Spleen (tissue), 11 donors: Measurements from ENCODE around the gene RNF224. TPM values are rescaled to one million over a fixed set of nuclear protein-coding genes. Genes with fewer than 3 reads are reported as not detected.
"Not testable (repeated sequence)": the region's sequence is repeated elsewhere in the genome, so short reads cannot be mapped to it uniquely, and the experiment has no call there.

Experiments
- DNase-seq: peaks from one replicate; pipeline ENCODE4 v3.0.0-alpha.2; 2020
- H3K27ac ChIP-seq, 8 donors: fragments of 200-600 bp; sonication (generic) in 7 of 8; 1 replicate in 4 of 8; 2 replicates in 4 of 8; pipeline versions ENCODE4 v1.5.0 to v1.8.0; 2016 to 2021; ENCODE audit warnings: inconsistent platforms in 4 of 8, mild to moderate bottlenecking in 4 of 8, moderate library complexity in 1 of 8
- H3K27me3 ChIP-seq, 7 donors: fragments of 200-600 bp; sonication (generic) in 6 of 7; replicated peaks in 1 of 7; 1 replicate in 4 of 7; 2 replicates in 3 of 7; pipeline versions ENCODE4 v1.5.0 to v1.8.0; 2016 to 2021; ENCODE audit warnings: inconsistent platforms in 3 of 7, mild to moderate bottlenecking in 1 of 7
- H3K36me3 ChIP-seq, 6 donors: fragments of 200-600 bp; sonication (generic) in 5 of 6; 1 replicate in 4 of 6; 2 replicates in 2 of 6; pipeline versions ENCODE4 v1.5.0 to v1.8.0; 2016 to 2021; ENCODE audit warnings: inconsistent platforms in 2 of 6
- H3K4me1 ChIP-seq, 6 donors: fragments of 200-600 bp; sonication (generic) in 5 of 6; 1 replicate in 3 of 6; 2 replicates in 3 of 6; pipeline versions ENCODE4 v1.5.0 to v1.8.0; 2016 to 2021; ENCODE audit warnings: inconsistent platforms in 3 of 6
- H3K4me3 ChIP-seq, 8 donors: fragments of 200-600 bp; sonication (generic) in 7 of 8; 1 replicate in 4 of 8; 2 replicates in 4 of 8; pipeline versions ENCODE4 v1.5.0 to v1.8.0; 2016 to 2021; ENCODE audit warnings: inconsistent platforms in 4 of 8, mild to moderate bottlenecking in 4 of 8, moderate library complexity in 2 of 8
- H3K9me3 ChIP-seq, 8 donors: fragments of 200-600 bp; sonication (generic) in 7 of 8; 1 replicate in 4 of 8; 2 replicates in 4 of 8; pipeline versions ENCODE4 v1.5.0 to v1.8.0; 2016 to 2021; ENCODE audit warnings: inconsistent platforms in 4 of 8
- POLR2A ChIP-seq, 3 donors: fragments of 450-650 bp; IDR thresholded peaks; one replicate each; pipeline ENCODE4 v1.5.1; 2017; ENCODE audit warnings: antibody characterized with exemption in 3 of 3, mild to moderate bottlenecking in 1 of 3
- POLR2AphosphoS5 ChIP-seq, 3 donors: sonication (generic); formaldehyde crosslinking; IDR thresholded peaks; one replicate each; pipeline ENCODE4 v1.5.1; 2017; ENCODE audit warnings: antibody characterized with exemption in 3 of 3
- WGBS, 5 donors: extraction: QIAGEN DNeasy Blood & Tissue Kit in 3 of 5; methylation state at CpG; one replicate each; pipeline versions ENCODE4 v1.1.5 to v1.1.7; 2013 to 2018; 5-methylcytosine and 5-hydroxymethylcytosine counted together
- intact Hi-C: fragments of 100-400 bp; cut with DNase I; formaldehyde crosslinking; loops from one replicate; pipeline ENCODE4 v1.15.0; 2023; ENCODE audit warnings: low total_unique reads
- polyA plus RNA-seq, 3 donors: library from polyadenylated mRNA; stranded (reverse); fragments of 200-250 nt; gene quantifications; one replicate each; pipeline ENCODE4 v1.2.1, GENCODE V29; 2013
- total RNA-seq, 7 donors: library from RNA; depleted of rRNA in 3 of 7; stranded (reverse); fragments of >200 nt in 3 of 7; fragmentation: NEBNext Ultra II Directional in 4 of 7; extraction: Animal tissue kit (Norgen Biotek cat#: 25700) in 4 of 7; gene quantifications; one replicate each; pipeline versions ENCODE4 v1.1.0 to v1.2.1, GENCODE V29; 2016 to 2021
- TF ChIP-seq, protein P1 (sequence below), 11 experiments: fragments of 200-600 bp in 7 of 11; fragments of 450-650 bp in 4 of 11; sonication (generic) in 4 of 11; IDR thresholded peaks in 8 of 11; conservative IDR thresholded peaks in 3 of 11; 1 replicate in 7 of 11; 2 replicates in 4 of 11; pipeline versions ENCODE4 v1.4.0 to v1.8.0; 2016 to 2021; ENCODE audit warnings: antibody characterized with exemption in 11 of 11, inconsistent platforms in 4 of 11, mild to moderate bottlenecking in 1 of 11
- donor health status: healthy with polysubstance abuse.
- donor health status: DM: no; HTN: no; CAD: no; lungs with moderate emphysema.
- donor health status: DM: no; HTN: no; CAD: no.
- donor health status: Bipolar disorder and iron deficiency.
- donor health status: healthy.
- donor health status: DM: no; HTN: no; CAD: no.
- donor health status: DM: yes; HTN: yes; CAD: no.

The RNF224 gene
- total and polyA plus RNA-seq, 10 donors = not detected

DNA sequence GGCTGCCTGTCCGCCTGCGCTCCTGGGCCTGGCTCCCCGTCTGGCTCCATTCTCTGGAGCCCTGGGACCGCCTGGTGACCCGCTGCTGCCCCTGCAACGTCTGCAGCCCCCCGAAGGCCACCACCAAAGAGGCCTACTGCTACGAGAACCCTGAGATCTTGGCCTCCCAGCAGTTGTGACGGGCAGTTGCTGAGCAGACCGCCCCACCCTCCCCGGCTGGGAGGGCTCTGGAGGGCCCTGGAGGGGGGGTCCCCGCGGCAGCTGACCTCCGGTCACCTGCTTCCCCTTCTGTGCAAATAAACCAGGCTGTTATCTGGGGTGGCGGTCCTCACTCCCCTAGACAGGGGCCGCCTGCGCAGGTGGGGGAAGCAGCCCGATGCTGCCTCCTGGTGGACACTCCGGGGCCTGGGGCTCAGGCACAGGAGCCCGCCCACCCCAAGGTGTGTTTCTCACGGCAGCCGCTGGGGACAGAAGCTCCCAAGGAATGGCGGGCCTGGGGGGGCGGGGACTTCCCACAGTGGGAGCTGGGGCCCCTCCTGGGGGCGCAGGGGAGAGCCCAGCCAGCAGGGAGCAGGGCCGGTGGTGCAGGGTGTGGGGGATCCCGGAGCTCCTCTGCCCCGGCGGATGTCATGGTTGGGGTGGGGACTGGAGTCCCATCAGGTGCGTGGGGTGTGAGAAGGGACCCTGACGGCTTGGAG, 9.1 kb downstream of the RNF224 start:
- H3K4me3 ChIP-seq = peak overlapping the region in 4 of 8 donors; percentile 7 to 55 (median 17)
- intact Hi-C loops = no loop called here
- H3K9me3 ChIP-seq = no peaks in the 10 kb centered on the region

DNA sequence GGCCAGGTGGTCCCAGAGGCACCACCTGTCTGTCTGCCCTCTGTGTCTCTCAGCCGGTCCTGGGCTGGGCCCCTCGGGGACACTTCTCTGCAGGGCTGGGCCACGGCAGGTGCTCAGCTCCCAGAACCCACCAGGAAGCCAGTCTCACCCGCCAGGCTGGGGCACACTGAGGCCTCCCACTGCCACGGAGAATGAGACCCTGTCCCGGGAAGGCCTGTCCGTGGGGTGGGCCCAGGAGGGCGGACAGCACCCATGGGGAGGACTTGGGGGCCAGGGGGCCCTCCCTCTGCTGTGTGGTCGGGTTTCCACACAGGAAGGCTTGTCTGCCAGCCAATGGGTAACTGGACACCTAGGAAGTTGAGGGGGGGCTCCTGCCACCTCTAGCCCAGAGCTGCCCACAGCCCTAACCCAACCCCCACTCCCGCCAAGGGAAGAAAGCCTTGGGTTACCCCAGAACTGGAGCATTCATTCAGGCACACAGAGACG, 9.7 kb downstream of the RNF224 start:
- Histone ChIP-seq H3K9me3 (no peaks in the 10 kb centered on the region), H3K27ac (peak overlapping the region in 3 of 8 donors; percentile 49 to 75 (median 58)), H3K36me3 (peaks cover 0 to 3% (median under 1%) of the 10 kb centered on the region in 6 donors), H3K4me1 (peaks cover 20 to 71% (median 59%) of the 10 kb centered on the region in 6 donors), H3K4me3 (peak overlapping the region in 4 of 8 donors; percentile 7 to 55 (median 17)), H3K27me3 (peaks cover 0 to 40% (median 20%) of the 10 kb centered on the region in 7 donors)
- intact Hi-C loops = no loop called here
- TF ChIP-seq, protein P1, sequence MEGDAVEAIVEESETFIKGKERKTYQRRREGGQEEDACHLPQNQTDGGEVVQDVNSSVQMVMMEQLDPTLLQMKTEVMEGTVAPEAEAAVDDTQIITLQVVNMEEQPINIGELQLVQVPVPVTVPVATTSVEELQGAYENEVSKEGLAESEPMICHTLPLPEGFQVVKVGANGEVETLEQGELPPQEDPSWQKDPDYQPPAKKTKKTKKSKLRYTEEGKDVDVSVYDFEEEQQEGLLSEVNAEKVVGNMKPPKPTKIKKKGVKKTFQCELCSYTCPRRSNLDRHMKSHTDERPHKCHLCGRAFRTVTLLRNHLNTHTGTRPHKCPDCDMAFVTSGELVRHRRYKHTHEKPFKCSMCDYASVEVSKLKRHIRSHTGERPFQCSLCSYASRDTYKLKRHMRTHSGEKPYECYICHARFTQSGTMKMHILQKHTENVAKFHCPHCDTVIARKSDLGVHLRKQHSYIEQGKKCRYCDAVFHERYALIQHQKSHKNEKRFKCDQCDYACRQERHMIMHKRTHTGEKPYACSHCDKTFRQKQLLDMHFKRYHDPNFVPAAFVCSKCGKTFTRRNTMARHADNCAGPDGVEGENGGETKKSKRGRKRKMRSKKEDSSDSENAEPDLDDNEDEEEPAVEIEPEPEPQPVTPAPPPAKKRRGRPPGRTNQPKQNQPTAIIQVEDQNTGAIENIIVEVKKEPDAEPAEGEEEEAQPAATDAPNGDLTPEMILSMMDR (IDR thresholded peaks at IDR 0.05 in 8 of 11, conservative IDR thresholded peaks at IDR 0.05 in 3 of 11) = no peak
- TF ChIP-seq POLR2AphosphoS5 (IDR thresholded peaks at IDR 0.05) = no peak
- TF ChIP-seq POLR2A (IDR thresholded peaks at IDR 0.05) = no peak
- WGBS, 5 donors = 24 to 40% (median 37%) methylated on average over 2 to 11 of the region's 11 CpGs
- no peak for DNase-seq

More for the DNA sequence above, 9.1 kb downstream of the RNF224 start:
- peaks cover 18 to 67% (median 56%) of the 10 kb centered on the region in 6 donors for H3K4me1 ChIP-seq
- DNase-seq = peak; percentile 97
- TF ChIP-seq POLR2AphosphoS5 (IDR thresholded peaks at IDR 0.05) (peak; percentile 48 to 80 (median 67)), POLR2A (IDR thresholded peaks at IDR 0.05) (no peak)
- TF ChIP-seq, protein P1 (IDR thresholded peaks at IDR 0.05 in 8 of 11, conservative IDR thresholded peaks at IDR 0.05 in 3 of 11) = peak; percentile 98 to 100 (median 100)
- H3K27ac ChIP-seq = peak overlapping the region in 3 of 8 donors; percentile 49 to 75 (median 58)
- H3K27me3 ChIP-seq = peaks cover 0 to 46% (median 23%) of the 10 kb centered on the region in 7 donors
- 8 to 13% (median 9%) methylated on average over 10 to 31 of the region's 31 CpGs for WGBS, 5 donors
- no peaks in the 10 kb centered on the region for H3K36me3 ChIP-seq

DNA sequence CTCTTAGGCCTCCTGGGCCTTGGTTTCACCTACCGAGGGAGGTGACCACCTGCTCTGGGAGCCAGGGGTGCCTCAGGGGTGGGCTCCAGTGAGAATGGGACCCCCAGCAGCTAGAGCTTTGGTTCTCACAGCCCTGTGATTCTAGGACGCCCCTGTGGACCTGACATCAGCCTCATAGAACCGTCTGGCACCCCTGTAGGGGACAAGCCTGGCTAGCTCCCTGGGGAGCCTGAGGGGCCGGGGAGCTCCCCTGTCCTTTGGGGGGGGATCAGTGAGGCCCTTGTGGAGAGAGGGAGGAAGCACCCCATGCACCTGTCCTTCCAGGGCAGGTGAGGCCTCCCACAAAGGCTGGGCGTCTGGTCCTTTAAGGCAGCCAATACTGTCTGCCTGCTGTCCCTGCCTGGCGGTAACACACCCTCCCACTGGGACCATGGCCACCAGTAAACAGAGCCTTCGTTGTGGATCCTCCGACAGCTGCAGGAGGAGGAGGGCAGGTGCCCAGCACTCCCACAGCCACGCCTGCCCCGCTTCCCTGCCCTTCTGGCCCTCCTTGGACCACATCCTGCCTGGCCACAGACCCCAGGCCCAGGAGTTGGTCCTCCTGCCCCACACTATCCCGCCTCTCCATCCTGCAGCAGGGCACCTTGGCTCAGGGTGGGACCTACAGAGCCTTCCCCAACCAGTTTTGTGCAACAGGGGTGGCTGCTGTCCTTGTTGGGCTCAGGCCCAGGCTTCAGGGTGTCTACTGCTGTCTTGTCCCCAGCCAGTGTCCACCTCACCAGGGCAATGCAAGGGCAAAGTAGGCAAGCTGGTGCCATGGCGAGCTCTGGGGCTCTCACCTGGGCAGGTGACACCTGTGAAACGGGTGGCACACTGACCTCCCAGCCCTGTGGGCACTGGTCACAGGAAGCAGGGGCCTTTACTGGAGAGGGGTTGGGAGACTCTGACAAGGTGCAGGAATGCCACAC, 10.7 kb downstream of the RNF224 start:
- Histone ChIP-seq H3K27me3 (peaks cover 0 to 29% (median 14%) of the 10 kb centered on the region in 7 donors), H3K9me3 (no peaks in the 10 kb centered on the region), H3K4me3 (no peak overlapping the region), H3K36me3 (peaks cover 0 to 14% (median 10%) of the 10 kb centered on the region in 6 donors), H3K4me1 (peaks cover 30 to 82% (median 70%) of the 10 kb centered on the region in 6 donors), H3K27ac (no peak overlapping the region)
- intact Hi-C loops = no loop called here
- TF ChIP-seq POLR2AphosphoS5 (IDR thresholded peaks at IDR 0.05) (no peak), POLR2A (IDR thresholded peaks at IDR 0.05) (no peak)
- TF ChIP-seq, protein P1 (IDR thresholded peaks at IDR 0.05 in 8 of 11, conservative IDR thresholded peaks at IDR 0.05 in 3 of 11) = no peak
- WGBS, 5 donors = 81 to 88% (median 83%) methylated on average over 8 to 13 of the region's 13 CpGs
- DNase-seq = no peak

DNA sequence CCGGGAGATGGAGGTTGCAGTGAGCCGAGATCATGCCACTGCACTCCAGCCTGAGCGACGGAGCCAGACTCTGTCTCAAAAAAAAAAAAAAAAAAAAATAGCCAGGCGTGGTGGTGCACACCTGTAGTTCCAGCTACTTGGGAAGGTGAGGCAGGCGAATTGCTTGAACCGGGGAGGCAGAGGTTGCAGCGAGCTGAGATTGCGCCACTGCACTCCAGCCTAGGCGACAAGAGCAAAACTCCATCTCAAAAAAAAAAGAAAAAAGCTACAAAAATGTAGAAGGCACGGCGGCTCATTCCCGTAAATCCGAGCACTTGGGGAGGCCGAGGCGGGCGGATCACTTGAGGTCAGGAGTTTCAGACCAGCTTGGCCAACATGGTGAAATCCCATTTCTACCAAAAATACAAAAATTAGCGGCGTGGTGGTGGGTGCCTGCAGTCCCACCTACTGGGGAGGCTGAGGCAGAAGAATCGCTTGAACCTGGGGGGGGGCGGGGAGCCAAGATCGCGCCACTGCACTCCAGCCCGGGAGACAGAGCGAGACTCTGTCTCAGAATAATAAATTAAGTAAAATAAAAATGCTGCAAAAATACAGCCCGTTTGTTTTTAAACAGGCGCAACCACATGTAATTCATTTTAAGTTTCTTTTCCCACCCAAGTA, 12.4 kb downstream of the RNF224 start:
- H3K4me1 ChIP-seq = peaks cover 30 to 90% (median 79%) of the 10 kb centered on the region in 6 donors
- DNase-seq = not testable (repeated sequence)
- 53 to 58% (median 54%) methylated on average over 24 to 27 of the region's 27 CpGs for WGBS, 5 donors

More for the DNA sequence above, 12.4 kb downstream of the RNF224 start:
- H3K27me3 ChIP-seq = peaks cover 0 to 13% (median 2%) of the 10 kb centered on the region in 7 donors
- intact Hi-C loops, H3K9me3 ChIP-seq: not testable (repeated sequence)
- H3K27ac ChIP-seq = peak overlapping the region; percentile 92 to 99 (median 96)
- peaks cover 0 to 24% (median 18%) of the 10 kb centered on the region in 6 donors for H3K36me3 ChIP-seq
- peak overlapping the region; percentile 64 to 94 (median 80) for H3K4me3 ChIP-seq
